Esophagus muscularis mucosa (tissue), 4 donors: Measurements from ENCODE around the gene SLC2A10. TPM values are rescaled to one million over a fixed set of nuclear protein-coding genes. Genes with fewer than 3 reads are reported as not detected.

Source experiments
- DNase-seq: peaks from one replicate; pipeline ENCODE4 v3.0.0-alpha.2; 2017; ENCODE audit errors: extremely low spot score
- H3K27ac ChIP-seq, 4 donors: fragments of 200-600 bp; sonication (generic); replicated peaks in 1 of 4; 1 replicate in 3 of 4; 2 replicates in 1 of 4; pipeline ENCODE4 v1.5.1; 2016 to 2019; ENCODE audit warnings: mild to moderate bottlenecking in 1 of 4
- H3K27me3 ChIP-seq, 4 donors: fragments of 200-600 bp; sonication (generic); one replicate each; pipeline versions ENCODE4 v1.5.1 to v1.6.0; 2016 to 2019
- H3K36me3 ChIP-seq, 4 donors: fragments of 200-600 bp; sonication (generic); one replicate each; pipeline ENCODE4 v1.5.1; 2016 to 2019
- H3K4me1 ChIP-seq, 4 donors: fragments of 200-600 bp; sonication (generic); one replicate each; pipeline ENCODE4 v1.5.1; 2016 to 2019
- H3K4me3 ChIP-seq, 4 donors: fragments of 200-600 bp; sonication (generic); 1 replicate in 2 of 4; 2 replicates in 2 of 4; pipeline ENCODE4 v1.5.1; 2016 to 2019; ENCODE audit warnings: mild to moderate bottlenecking in 4 of 4, moderate library complexity in 1 of 4
- H3K9me3 ChIP-seq, 4 donors: fragments of 200-600 bp; sonication (generic); 1 replicate in 3 of 4; 2 replicates in 1 of 4; pipeline ENCODE4 v1.5.1; 2016 to 2019
- EP300 ChIP-seq: sonication (generic); formaldehyde crosslinking; IDR thresholded peaks from one replicate; pipeline ENCODE4 v1.6.1; 2017; ENCODE audit warnings: antibody characterized with exemption
- POLR2A ChIP-seq: fragments of 450-650 bp; IDR thresholded peaks from one replicate; pipeline ENCODE4 v1.6.1; 2017; ENCODE audit warnings: antibody characterized with exemption, moderate library complexity, mild to moderate bottlenecking, low read depth
- POLR2AphosphoS5 ChIP-seq, 2 donors: sonication (generic); formaldehyde crosslinking; IDR thresholded peaks; one replicate each; pipeline ENCODE4 v1.6.1; 2017; ENCODE audit warnings: antibody characterized with exemption in 2 of 2
- WGBS: methylation state at CpG from one replicate; pipeline ENCODE4 v1.1.5; 2018; 5-methylcytosine and 5-hydroxymethylcytosine counted together
- intact Hi-C: fragments of 100-400 bp; cut with DNase I; formaldehyde crosslinking; loops from one replicate; pipeline ENCODE4 v1.15.1; 2023
- total RNA-seq, 4 donors: library from RNA; depleted of rRNA; stranded (reverse); fragments of >200 nt; gene quantifications; one replicate each; pipeline versions ENCODE4 v1.1.0 to v1.2.1, GENCODE V29; 2016
- TF ChIP-seq, protein P1 (sequence below), 3 experiments: fragments of 200-600 bp in 2 of 3; fragments of 450-650 bp in 1 of 3; sonication (generic) in 2 of 3; IDR thresholded peaks; one replicate each; pipeline ENCODE4 v1.5.1; 2017 to 2019; ENCODE audit warnings: antibody characterized with exemption in 3 of 3, mild to moderate bottlenecking in 2 of 3, moderate library complexity in 1 of 3

Gene SLC2A10
- total RNA-seq, 4 donors from 2014 or later: 9.6 to 27.0 (median 15.3) TPM

DNA sequence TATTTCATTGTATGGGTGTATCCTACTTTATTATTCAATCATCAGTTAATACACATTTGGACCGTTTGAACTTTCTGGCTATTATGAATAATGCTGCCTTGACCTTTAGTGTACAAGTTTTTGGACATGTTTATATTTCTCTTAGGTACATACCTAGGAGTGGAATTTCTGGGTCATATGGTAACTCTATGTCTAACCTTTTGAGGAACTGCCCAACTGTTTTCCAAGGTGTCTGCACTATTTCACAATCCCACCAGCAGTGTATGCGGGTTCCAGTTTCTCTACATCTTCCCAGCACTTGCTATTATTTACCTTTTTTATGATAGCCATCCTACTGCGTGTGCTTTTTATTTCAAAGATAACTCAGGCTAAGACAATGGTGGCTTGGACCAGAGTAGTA, 43.8 kb upstream of the SLC2A10 start:
- no peaks in the 10 kb centered on the region for H3K27me3 ChIP-seq

DNA sequence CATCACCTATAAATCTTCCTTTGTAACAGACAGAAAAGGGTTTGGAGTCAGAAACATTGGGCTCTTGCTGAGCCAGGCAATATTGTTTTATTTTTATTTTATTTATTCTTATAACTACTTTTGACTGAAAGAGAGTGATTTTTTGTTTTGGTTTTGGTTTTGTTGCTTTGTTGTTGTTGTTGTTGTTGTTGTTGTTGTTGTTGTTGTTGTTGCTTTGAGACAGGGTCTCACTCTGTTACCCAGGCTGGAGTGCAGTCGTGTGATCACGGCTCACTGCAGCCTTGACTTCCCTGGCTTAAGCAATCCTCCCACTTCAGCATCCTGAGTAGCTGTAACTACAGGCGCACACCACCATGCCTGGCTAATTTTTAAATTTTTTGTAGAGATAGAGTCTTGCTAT, 43.1 kb upstream of the SLC2A10 start:
- Histone ChIP-seq H3K27me3 (no peaks in the 10 kb centered on the region), H3K36me3 (peaks cover 0 to 3% (median 0%) of the 10 kb centered on the region in 4 donors), H3K9me3 (peaks cover 0 to 12% (median 0%) of the 10 kb centered on the region in 4 donors), H3K4me1 (no peaks in the 10 kb centered on the region), H3K27ac (no peak overlapping the region), H3K4me3 (no peak overlapping the region)
- intact Hi-C loops: no loop called here
- no peak for DNase-seq
- 97% methylated on average over 3 of the region's 3 CpGs for WGBS
- TF ChIP-seq EP300 (no peak), POLR2A (no peak), POLR2AphosphoS5 (IDR thresholded peaks at IDR 0.05) (no peak)
- TF ChIP-seq, protein P1, sequence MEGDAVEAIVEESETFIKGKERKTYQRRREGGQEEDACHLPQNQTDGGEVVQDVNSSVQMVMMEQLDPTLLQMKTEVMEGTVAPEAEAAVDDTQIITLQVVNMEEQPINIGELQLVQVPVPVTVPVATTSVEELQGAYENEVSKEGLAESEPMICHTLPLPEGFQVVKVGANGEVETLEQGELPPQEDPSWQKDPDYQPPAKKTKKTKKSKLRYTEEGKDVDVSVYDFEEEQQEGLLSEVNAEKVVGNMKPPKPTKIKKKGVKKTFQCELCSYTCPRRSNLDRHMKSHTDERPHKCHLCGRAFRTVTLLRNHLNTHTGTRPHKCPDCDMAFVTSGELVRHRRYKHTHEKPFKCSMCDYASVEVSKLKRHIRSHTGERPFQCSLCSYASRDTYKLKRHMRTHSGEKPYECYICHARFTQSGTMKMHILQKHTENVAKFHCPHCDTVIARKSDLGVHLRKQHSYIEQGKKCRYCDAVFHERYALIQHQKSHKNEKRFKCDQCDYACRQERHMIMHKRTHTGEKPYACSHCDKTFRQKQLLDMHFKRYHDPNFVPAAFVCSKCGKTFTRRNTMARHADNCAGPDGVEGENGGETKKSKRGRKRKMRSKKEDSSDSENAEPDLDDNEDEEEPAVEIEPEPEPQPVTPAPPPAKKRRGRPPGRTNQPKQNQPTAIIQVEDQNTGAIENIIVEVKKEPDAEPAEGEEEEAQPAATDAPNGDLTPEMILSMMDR (IDR thresholded peaks at IDR 0.05): no peak

More for the DNA sequence above, 43.8 kb upstream of the SLC2A10 start:
- 91% methylated on average over 3 of the region's 3 CpGs for WGBS
- H3K36me3 ChIP-seq: peaks cover 0 to 3% (median 0%) of the 10 kb centered on the region in 4 donors
- H3K27ac ChIP-seq: no peak overlapping the region
- H3K9me3 ChIP-seq: peaks cover 0 to 7% (median 0%) of the 10 kb centered on the region in 4 donors
- DNase-seq: no peak
- TF ChIP-seq POLR2AphosphoS5 (IDR thresholded peaks at IDR 0.05) (no peak), EP300 (no peak), POLR2A (no peak)
- TF ChIP-seq, protein P1 (IDR thresholded peaks at IDR 0.05): no peak
- no peak overlapping the region for H3K4me3 ChIP-seq
- H3K4me1 ChIP-seq: no peaks in the 10 kb centered on the region
- intact Hi-C loops: no loop called here

- intact Hi-C loops: no loop called here
- Histone ChIP-seq H3K9me3 (peaks cover 0 to 15% (median 0%) of the 10 kb centered on the region in 4 donors), H3K4me3 (no peak overlapping the region), H3K36me3 (peaks cover 0 to 3% (median 0%) of the 10 kb centered on the region in 4 donors), H3K27ac (no peak overlapping the region), H3K4me1 (no peaks in the 10 kb centered on the region), H3K27me3 (no peaks in the 10 kb centered on the region)
- DNase-seq: no peak
- no peak for TF ChIP-seq POLR2AphosphoS5 (IDR thresholded peaks at IDR 0.05)
- 75% methylated on average over 6 of the region's 6 CpGs for WGBS
Observed at GRCh38 chr20:46666818-46667515, 42.5 kb upstream of the SLC2A10 start.

DNA sequence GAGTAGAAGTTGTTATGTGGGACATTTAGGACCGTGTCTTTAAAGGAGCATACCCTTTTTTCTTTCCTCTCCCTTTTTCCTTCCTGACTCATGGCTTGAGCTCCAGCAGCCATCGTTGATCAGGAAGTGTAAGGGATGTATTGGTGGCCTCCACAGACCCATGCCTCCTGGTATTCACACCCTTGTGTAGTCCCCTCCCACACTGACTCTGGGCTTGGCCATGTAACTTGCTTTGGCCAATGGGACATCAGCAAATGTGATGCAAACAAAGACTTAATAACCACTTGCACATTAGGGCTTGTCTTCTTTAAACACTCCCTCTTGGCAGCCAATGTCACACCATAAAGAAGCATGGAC, 39.2 kb upstream of the SLC2A10 start:
- H3K27me3 ChIP-seq: no peaks in the 10 kb centered on the region
- 94% methylated on average over 2 of the region's 2 CpGs for WGBS
- no peak overlapping the region for H3K4me3 ChIP-seq
- DNase-seq: no peak
- peaks cover 0 to 25% (median 0%) of the 10 kb centered on the region in 4 donors for H3K9me3 ChIP-seq
- H3K36me3 ChIP-seq: no peaks in the 10 kb centered on the region
- TF ChIP-seq POLR2AphosphoS5 (IDR thresholded peaks at IDR 0.05) (no peak), POLR2A (no peak), EP300 (no peak)
- TF ChIP-seq, protein P1 (IDR thresholded peaks at IDR 0.05): no peak
- no peaks in the 10 kb centered on the region for H3K4me1 ChIP-seq
- no peak overlapping the region for H3K27ac ChIP-seq
- intact Hi-C loops: no loop called here

- H3K27ac ChIP-seq: no peak overlapping the region
- TF ChIP-seq POLR2AphosphoS5 (IDR thresholded peaks at IDR 0.05) (no peak), POLR2A (no peak), EP300 (no peak)
- TF ChIP-seq, protein P1 (IDR thresholded peaks at IDR 0.05): no peak
- 81% methylated on average over 3 of the region's 3 CpGs for WGBS
- peaks cover 0 to 25% (median 0%) of the 10 kb centered on the region in 4 donors for H3K9me3 ChIP-seq
- H3K4me1 ChIP-seq: no peaks in the 10 kb centered on the region
- H3K4me3 ChIP-seq: no peak overlapping the region
- H3K36me3 ChIP-seq: no peaks in the 10 kb centered on the region
- no peak for DNase-seq
- intact Hi-C loops: no loop called here
- no peaks in the 10 kb centered on the region for H3K27me3 ChIP-seq
Observed at GRCh38 chr20:46670585-46671584, 38.6 kb upstream of the SLC2A10 start.
